M059J (cell line): Measurements from ENCODE around the gene PROKR1. TPM values are rescaled to one million over a fixed set of nuclear protein-coding genes. Genes with fewer than 3 reads are reported as not detected.
"Not testable (repeated sequence)": the region's sequence is repeated elsewhere in the genome, so short reads cannot be mapped to it uniquely, and the experiment has no call there.

Experiments
- DNase-seq: peaks from one replicate; pipeline ENCODE4 v3.0.0-alpha.2; 2012; ENCODE audit warnings: low read depth
- total RNA-seq: library from RNA; depleted of rRNA; stranded (reverse); fragments of >200 nt; shearing (Covaris generic); gene quantifications from 2 replicates; pipeline ENCODE4 v1.2.3, GENCODE V29; 2014; rRNA removed

Gene PROKR1
- 0.17 TPM in 1 of 2 replicates, not detected in the other for total RNA-seq

DNA sequence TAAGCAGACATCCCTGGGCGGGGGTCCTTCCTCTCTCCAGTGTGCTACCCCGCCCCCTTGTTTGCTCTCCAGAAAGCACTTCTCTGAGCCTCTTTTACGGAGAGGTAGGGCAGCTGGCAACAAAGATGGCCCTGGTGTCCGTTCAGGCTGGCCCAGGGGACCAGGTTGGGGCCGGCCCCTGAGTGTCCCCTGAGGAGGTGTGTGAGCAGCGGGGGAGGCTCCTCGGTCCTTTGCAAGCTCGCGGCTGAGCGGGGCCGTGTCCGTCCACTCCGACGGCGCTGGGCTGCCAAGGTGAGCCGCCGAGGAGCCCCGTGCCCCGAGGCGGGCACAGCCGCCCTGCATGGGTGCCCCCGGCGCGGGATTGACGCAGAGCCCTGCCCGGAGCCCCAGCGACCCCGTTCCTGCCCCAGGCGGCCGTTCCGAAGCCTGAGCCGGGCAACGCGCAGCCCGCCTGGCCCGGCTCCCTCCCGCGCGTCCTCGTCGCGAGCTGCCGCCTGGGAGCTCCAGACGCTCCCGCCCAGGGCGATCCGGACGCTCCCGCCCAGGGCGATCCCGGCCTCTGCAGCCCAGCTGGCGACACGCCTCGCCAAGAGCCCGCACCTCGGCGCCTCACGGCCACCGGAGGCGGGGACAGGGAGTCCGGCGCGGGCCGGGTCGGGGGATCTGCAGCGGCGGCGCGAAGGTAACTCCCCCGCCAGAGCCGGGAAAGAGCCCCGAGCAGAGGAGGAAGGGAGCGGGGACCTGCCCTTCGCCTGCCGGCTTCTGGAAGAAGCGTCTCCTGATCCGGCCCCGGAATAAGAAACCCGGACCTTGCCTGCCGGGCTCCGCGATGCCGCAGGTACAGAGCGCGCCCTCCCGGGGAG, at the start of gene PROKR1:
Gene PROKR1, plus strand, starts transcription at position 569 of the 863 bp plus-strand sequence. CDS start 2,243 bp downstream, outside the sequence.
- DNase-seq: peak; percentile 29

DNA sequence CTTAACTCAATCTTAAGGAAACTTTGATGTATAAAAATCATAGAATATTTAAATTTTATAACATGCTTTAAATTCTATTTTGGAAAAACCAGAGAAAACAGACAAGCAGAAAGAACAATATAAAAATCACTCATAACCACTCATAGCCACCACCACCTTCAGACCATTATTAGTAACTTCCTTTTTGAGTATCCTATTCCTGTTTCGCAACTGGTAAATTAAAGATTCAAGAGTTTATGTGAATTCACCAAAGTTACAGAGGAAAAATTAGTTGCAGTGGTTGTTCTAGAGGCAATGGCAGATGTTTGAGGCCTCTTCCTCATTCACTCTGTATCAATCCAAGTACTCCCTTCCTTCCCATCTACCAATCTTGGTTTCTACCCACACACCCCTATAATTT, 49.3 kb upstream of the PROKR1 start:
- DNase-seq: no peak

DNA sequence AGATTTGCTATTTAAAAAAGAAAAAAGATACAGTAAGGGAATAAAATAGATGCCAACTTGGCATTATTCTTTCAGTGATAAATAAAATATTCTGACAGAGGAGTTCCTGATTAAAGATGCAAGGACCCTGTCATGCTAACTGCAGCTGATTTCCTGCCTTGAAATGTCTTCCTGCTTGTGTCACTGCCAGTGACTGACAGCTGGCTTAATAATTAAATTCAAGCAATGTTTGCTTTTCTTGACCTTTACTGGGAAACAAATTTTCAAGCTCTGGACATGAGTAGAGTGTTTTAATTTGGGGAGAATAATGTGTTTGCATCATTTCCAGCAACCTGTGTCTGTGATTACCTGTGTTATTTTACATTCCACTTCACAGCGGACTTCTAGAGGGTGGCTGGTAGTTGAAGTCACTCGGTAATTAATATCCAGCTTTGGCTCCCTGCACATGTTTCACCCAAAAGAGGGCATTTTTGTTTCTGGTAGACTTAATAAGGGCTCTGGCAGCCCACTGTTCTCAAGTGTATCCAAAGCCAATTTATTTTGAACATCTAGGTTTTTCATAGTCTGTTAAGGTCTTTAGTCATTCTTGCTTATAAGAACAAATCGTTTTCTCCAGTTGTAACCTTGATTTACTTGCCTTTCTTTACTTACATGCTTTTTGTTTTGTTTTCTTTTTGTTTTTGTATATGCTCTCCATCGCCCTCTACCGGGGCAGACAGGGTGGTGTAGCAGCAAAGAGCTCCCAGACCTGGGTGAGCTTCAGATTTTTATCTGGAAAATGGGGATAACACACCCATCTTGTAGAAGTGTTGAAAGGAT, 48.5 kb upstream of the PROKR1 start:
- peak; percentile 41 for DNase-seq

DNA sequence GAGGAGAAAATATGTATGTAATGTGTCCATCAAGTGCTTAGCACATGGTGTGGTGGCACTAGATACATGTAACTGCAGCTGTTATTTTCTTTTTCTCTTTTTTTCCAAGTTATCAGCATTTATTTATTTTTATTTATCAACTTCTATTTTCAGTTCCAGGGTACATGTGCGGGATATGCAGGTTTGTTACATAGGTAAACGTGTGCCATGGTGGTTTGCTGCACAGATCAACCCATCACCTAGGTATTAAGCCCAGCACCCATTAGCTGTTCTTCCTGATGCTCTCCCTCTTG, 47.9 kb upstream of the PROKR1 start:
- not testable (repeated sequence) for DNase-seq

DNA sequence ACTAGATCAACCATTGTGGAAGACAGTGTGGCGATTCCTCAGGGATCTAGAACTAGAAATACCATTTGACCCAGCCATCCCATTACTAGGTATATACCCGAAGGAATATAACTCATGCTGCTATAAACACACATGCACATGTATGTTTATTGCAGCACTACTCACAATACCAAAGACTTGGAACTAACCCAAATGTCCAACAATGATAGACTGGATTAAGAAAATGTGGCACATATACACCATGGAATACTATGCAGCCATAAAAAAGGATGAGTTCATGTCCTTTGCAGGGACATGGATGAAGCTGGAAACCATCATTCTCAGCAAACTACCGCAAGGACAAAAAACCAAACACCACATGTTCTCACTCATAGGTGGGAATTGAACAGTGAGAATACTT, 42.9 kb upstream of the PROKR1 start:
- DNase-seq: not testable (repeated sequence)

DNA sequence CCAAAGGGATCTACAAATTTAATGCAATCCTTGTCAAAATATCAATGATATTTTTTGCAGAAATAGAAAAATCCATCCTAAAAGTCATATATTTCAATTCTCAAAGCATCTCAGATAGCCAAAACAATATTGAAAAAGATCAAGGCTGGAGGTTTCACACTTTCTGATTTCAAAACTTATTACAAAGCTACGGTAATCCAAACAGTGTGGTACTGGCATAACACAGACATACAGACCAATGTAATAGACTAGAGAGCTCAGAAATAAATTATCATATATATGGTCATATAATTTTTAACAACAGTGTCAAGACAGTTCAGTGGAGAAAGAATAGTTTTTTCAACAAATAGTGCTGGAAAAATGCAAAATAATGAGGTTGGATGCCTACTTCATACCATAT, 40.3 kb upstream of the PROKR1 start:
- no peak for DNase-seq

DNA sequence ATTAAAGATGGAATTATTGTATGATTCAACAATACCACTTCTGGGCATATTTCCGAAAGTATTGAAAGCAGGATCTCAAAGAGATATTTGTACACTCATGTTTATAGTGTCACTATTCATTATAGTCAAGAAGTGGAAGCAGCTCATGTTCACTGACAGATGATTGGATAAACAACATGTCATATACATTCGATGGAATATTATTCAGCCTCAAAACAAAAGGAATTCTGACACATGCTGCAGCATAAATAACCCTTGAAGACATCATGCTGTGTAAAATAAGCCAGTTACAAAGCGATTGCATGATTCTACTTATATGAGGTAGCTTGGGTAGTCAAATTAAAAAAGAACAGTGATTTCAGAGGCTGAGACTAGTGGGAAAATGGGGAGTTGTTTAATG, 39.3 kb upstream of the PROKR1 start:
- no peak for DNase-seq

- DNase-seq: no peak
Observed at GRCh38 chr2:68605939-68606338, 37.4 kb upstream of the PROKR1 start.

DNA sequence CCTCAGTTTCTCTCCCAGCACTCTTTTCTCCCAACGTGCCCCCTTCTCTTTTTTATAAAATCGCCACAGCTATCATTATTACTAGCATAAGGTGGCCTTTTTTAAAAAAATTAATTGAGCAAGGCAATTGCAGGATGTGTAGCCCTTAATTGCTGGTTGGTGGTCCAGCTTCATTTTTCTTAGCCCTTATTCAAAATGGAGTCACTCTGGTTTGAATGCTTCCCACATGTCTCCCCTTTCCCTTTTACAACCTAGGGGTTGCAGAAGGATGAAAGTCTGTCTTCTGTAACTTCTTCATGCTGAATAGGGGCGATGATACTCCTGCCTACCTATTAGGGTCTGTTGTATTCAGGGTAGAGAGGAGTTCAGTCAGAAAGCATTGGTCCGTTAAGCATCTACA, 36.6 kb upstream of the PROKR1 start:
- no peak for DNase-seq

DNA sequence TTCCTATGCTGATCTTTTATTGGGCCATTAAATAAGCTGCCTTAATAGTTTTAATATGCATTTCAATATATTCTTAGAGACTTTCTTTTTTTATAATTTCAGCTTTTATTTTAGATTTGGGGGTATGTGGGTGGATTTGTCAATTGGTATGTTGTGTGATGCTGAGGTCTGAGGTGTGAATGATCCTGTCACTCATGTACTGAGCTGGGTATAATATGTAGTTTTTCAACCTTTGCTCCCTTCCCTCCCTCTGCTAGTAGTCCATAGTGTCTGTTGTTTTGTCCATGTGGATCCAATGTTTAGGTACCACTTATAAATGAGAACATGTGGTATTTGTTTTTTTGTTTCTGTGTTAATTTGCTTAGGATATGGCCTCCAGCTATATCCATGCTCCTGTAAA, 35.5 kb upstream of the PROKR1 start:
- DNase-seq: no peak

GRCh38 chr2:68612765-68613519, 30.4 kb upstream of the PROKR1 start:
- no peak for DNase-seq

DNA sequence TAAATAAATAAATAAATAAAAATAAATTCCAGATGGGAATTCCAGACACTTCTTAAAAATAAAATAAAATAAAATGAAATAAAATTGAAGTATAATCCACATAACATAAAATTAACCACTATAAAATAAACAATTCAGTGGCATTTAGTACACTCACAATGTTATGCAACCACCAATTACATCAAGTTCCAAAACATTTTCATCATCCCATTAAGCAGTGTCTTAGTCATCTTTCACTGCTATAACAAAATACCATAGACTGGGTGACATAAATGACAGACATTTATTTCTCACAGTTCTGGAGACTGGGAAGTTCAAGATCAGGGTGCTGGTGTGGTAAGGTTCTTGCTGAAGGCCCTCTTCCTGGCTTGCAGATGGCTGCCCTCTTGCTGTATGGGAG, 22.6 kb upstream of the PROKR1 start:
- DNase-seq: peak; percentile 11

DNA sequence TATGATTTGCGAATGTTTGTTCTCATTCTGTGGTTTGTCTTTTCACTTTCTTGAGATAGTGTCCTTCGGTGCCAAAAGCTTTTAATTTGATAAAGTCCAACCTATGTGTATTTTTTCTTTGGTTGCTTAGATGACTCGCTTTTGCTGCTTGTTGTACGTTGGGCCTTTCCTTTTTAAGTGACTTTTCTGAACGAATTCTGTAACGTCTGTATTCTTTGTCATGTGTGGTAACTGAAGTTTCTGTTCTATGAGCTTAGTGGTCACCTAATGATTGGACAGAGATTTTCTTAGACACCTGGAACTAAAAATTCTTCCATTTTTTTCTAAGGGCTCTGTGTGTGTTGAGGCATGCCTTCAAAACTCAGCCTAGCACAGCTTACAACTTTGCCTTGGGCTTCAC, 19.6 kb upstream of the PROKR1 start:
- no peak for DNase-seq

- DNase-seq: no peak
Observed at GRCh38 chr2:68627615-68628014, 15.8 kb upstream of the PROKR1 start.

- peak; percentile 48 for DNase-seq
Observed at GRCh38 chr2:68632021-68632420, 11.4 kb upstream of the PROKR1 start.

- DNase-seq: no peak
Observed at GRCh38 chr2:68637047-68637446, 6.3 kb upstream of the PROKR1 start.

DNA sequence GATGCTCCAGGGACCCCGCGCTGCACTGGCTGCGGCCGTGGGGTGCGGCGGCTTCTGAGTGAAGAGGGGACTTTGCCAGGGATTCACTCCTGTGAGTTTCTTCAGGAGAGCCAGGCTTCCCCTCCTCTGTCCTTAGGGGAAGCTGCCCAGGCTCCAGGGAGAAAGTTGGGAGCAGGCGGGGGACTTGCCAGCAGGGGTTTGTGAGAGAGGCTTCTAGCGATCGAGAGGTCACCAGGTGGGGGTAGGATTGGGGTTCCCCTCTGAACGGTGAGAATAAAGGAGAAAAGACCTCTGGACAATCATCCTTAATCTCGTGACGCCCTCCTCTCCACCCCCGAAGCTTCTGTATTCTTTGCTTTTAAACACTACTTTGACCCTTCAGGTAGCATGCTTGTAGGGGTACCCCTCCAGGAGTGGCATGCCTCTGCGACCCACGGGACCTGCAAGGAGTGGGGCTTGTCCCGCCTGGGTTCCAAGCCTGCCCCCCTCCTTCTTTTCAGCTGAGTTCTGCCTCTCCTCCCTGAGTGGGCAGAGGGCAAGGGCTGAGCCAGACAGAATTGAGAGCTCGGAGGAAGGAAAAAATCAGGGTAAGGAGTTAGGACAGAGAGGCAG, 601 bp downstream of the PROKR1 start:
- no peak for DNase-seq

DNA sequence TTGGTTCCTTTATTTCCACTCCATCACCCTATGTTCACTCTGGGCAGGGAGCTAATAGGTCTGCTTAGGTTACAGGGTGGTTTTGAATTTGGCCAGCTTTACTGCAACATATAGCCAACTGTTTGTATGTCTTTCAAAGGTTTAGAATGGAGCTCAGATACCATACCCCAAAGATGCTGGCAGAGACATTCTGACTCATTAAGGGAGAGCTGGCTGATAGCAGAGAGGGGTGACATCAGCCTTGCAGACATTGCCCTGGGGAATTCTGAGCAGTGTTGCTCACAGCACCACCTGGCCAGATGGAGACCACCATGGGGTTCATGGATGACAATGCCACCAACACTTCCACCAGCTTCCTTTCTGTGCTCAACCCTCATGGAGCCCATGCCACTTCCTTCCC, 2.1 kb downstream of the PROKR1 start:
- DNase-seq: peak; percentile 22

GRCh38 chr2:68646303-68646702, 2.9 kb downstream of the PROKR1 start:
- peak; percentile 12 for DNase-seq

GRCh38 chr2:68650645-68651044, 7.3 kb downstream of the PROKR1 start:
- no peak for DNase-seq

- DNase-seq: peak; percentile 24
Observed at GRCh38 chr2:68653034-68653433, 9.7 kb downstream of the PROKR1 start.

DNA sequence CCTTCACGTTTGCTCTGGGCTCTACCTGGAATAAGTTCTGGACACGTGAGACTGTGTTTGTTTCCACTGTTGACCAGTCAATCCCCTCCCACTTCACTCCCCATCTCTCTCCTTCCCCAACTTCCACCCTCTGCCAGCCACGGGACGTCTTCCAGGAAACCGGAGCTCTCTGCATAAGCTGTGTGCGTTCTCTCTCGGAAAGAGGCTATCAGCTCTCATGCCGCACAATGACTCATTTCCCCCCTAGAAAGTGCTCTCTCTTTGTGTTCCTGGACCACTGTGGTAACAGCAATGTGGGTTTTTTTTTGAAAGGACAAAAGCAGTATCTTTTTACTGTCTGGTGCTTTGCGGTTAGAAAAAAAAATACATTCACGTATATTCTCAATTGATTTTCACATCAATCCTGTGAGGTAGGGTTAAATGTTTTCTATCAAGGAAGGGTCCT, 10.2 kb downstream of the PROKR1 start:
- DNase-seq: peak; percentile 86
